ENCODE results near the gene KCNH4. TPM values are rescaled to one million over a fixed set of nuclear protein-coding genes. Genes with fewer than 3 reads are reported as not detected.

Gene KCNH4
- total and polyA plus RNA-seq, 2 donors (not counting 1 experiment from before 2014, with no cell fraction given): 0.62 to 1.0 TPM

DNA sequence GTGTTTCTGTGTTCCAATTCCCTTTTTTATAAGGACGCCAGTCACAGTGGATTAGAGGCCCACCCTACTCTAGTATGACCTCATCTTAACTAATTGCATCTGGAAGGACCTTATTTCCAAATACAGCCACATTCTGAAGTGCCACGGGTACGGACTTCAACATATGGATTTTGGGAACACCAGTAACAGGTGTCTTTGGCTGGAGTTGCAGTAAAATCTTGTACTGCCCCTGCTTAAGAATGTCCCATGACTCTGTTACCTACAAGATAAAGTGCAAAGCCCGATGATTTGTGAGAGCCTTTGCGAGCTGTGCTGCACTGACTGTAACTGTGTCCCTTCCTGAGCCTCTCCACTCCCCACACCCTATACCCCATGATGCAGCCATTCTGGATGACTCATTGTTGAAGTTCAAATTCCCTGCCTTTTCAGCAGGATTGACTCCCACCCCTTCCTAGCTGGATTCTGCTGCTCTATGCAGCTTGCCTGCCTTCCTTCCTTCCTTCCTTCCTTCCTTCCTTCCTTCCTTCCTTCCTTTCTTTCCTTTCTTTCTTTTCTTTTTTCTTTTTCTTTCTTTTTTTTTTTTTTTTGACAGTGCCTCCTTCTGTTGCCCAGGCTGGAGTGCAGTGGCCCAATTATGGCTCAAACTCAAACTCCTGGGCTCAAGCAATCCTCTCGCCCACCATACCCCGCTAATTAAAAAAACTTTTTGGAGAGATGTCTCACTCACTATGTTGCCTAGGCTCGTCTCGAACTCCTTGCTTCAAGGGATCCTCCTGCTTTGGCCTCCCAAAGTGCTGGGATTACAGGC is 2.2 kb upstream of the KCNH4 start:
- Histone ChIP-seq H3K9ac (ENCODE audit: low read length) (peak overlapping the region; percentile 77), H3K4me2 (replicated peaks; ENCODE audit: low read depth, low read length, poor library complexity, severe bottlenecking) (peak overlapping the region; percentile 88), H3K9me3 (ENCODE audit: control extremely low read depth in 1 of 3, control insufficient read depth in 2 of 3, insufficient read depth in 1 of 3, low read length in 2 of 3) (peaks cover 0 to 11% (median 0%) of the 10 kb centered on the region in 3 donors), H3K4me1 (ENCODE audit: control insufficient read depth in 2 of 2, insufficient read depth in 2 of 2, low read length in 2 of 2) (peaks cover 46 to 58% of the 10 kb centered on the region in 2 donors), H3K4me3 (ENCODE audit: control extremely low read depth in 1 of 5, extremely low read depth in 1 of 5, insufficient read depth in 1 of 5, low read depth in 2 of 5, low read length in 4 of 5) (peak overlapping the region; percentile 64 to 81 (median 74)), H3K79me2 (ENCODE audit: control insufficient read depth, insufficient read depth, low read length) (no peaks in the 10 kb centered on the region), H4K20me1 (ENCODE audit: control insufficient read depth, insufficient read depth, low read length, poor library complexity, severe bottlenecking) (no peaks in the 10 kb centered on the region), H3K36me3 (replicated peaks in 1 of 2; ENCODE audit: control extremely low read depth in 1 of 2, control insufficient read depth in 1 of 2, extremely low read depth in 1 of 2, insufficient read depth in 2 of 2, low read length in 1 of 2) (no peaks in the 10 kb centered on the region), H2AFZ (ENCODE audit: insufficient read depth, low read depth, low read length, poor library complexity, severe bottlenecking) (peak overlapping the region; percentile 84), H3K27ac (ENCODE audit: low read length in 2 of 2) (peak overlapping the region; percentile 90 to 95), H3K27me3 (replicated peaks in 1 of 4; ENCODE audit: control extremely low read depth in 1 of 4, control insufficient read depth in 3 of 4, insufficient read depth in 4 of 4, low read length in 3 of 4) (peaks cover 0 to 17% (median 2%) of the 10 kb centered on the region in 4 experiments)
- no peaks in the 10 kb centered on the region for H3K27me3 Mint-ChIP-seq
- WGBS (ENCODE audit: insufficient coverage): 67% methylated on average over 7 of the region's 9 CpGs
- ATAC-seq (ENCODE audit: low read depth) (no peak), DNase-seq (no peak)
- TF ChIP-seq EZH2 (IDR thresholded peaks at IDR 0.05; ENCODE audit: borderline replicate concordance, insufficient read depth, low read depth, low read length, poor library complexity, severe bottlenecking): no peak
- TF ChIP-seq CTCF (IDR thresholded peaks at IDR 0.05): peak; percentile 9
- H3K4me1 Mint-ChIP-seq: peaks cover 58% of the 10 kb centered on the region
- CTCF ChIA-PET: interaction anchor here (0.7 to 2.5 kb wide), 15 partner anchors 9 to 251 kb away, joined by 3 to 11 read pairs (median 4); partner anchors contain the start of genes DHX58, GHDC and NKIRAS2
- H3K27ac Mint-ChIP-seq: peak overlapping the region; percentile 93
- intact Hi-C loops (cut with micrococcal nuclease): loop anchor here (1.0 to 5.0 kb wide), 4 partner anchors 50 to 1366 kb away; partner anchors contain the start of genes ATP6V0A1 and STAT5A
- H3K4me3 Mint-ChIP-seq: peak overlapping the region; percentile 93
- POLR2A ChIA-PET: interaction anchor here (0.5 to 2.5 kb wide), 6 partner anchors 11 to 106 kb away, joined by 3 to 11 read pairs (median 5); partner anchors contain the start of genes DHX58, GHDC, KAT2A and STAT5A
- no peaks in the 10 kb centered on the region for H3K9me3 Mint-ChIP-seq (ENCODE audit: insufficient read depth)

Measured in B cell (primary cell).